Omental fat pad (tissue), 4 donors: ENCODE measurements around the gene TBC1D16. TPM values are rescaled to one million over a fixed set of nuclear protein-coding genes. Genes with fewer than 3 reads are reported as not detected.
A peak's percentile ranks its signal among the peaks of the same experiment; 100 is the strongest.

Experiments
- ATAC-seq: fragments of 150-250 bp; one replicate; pipeline ENCODE4 v1.9.1; 2016; ENCODE audit warnings: mild to moderate bottlenecking, moderate library complexity; ENCODE audit not compliant: low FRiP score
- DNase-seq: peaks from one replicate; pipeline ENCODE4 v3.0.0-alpha.2; 2019; ENCODE audit warnings: low spot score
- total RNA-seq, 4 donors: library from RNA; depleted of rRNA; stranded (reverse); fragments of >200 nt; gene quantifications; one replicate each; pipeline ENCODE4 v1.1.0, GENCODE V29; 2016
- TF ChIP-seq, protein P1 (sequence below), 3 donors: fragments of 450-650 bp; IDR thresholded peaks; one replicate each; pipeline ENCODE4 v1.5.1; 2016 to 2017; ENCODE audit warnings: antibody characterized with exemption in 3 of 3, mild to moderate bottlenecking in 3 of 3, moderate library complexity in 2 of 3

The TBC1D16 gene
- total RNA-seq, 4 donors from 2014 or later, result 46.1 to 97.9 (median 65.3) TPM

DNA sequence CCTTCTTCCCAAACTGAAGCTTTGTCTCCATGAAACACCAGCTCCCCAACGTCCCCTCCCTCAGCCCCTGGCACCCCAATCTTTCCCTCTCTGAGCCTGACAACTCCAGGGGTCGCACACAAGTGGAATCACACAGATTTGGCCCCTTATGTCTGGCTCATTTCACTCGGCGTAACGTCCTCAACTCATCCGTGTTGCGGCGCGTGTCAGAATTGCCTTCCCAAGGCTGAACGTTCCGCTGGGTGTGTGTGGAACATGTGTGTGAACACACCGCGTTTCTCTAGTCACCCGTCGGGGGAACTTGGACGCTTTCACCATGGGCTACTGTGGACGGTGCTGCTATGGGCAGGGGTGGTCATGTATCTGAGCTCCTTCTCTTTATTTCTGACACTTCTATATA lies 45.0 kb downstream of the TBC1D16 start:
- no peak for DNase-seq
- no peak for ATAC-seq
- TF ChIP-seq, protein P1, sequence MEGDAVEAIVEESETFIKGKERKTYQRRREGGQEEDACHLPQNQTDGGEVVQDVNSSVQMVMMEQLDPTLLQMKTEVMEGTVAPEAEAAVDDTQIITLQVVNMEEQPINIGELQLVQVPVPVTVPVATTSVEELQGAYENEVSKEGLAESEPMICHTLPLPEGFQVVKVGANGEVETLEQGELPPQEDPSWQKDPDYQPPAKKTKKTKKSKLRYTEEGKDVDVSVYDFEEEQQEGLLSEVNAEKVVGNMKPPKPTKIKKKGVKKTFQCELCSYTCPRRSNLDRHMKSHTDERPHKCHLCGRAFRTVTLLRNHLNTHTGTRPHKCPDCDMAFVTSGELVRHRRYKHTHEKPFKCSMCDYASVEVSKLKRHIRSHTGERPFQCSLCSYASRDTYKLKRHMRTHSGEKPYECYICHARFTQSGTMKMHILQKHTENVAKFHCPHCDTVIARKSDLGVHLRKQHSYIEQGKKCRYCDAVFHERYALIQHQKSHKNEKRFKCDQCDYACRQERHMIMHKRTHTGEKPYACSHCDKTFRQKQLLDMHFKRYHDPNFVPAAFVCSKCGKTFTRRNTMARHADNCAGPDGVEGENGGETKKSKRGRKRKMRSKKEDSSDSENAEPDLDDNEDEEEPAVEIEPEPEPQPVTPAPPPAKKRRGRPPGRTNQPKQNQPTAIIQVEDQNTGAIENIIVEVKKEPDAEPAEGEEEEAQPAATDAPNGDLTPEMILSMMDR (IDR thresholded peaks at IDR 0.05), result no peak

GRCh38 chr17:79990051-79990592 lies 45.5 kb downstream of the TBC1D16 start:
- ATAC-seq (no peak), DNase-seq (no peak)
- TF ChIP-seq, protein P1 (IDR thresholded peaks at IDR 0.05), result no peak

- ATAC-seq (no peak), DNase-seq (no peak)
- TF ChIP-seq, protein P1 (IDR thresholded peaks at IDR 0.05), result no peak
These were observed 46.4 kb downstream of the TBC1D16 start for GRCh38 chr17:79989106-79989835.

DNA sequence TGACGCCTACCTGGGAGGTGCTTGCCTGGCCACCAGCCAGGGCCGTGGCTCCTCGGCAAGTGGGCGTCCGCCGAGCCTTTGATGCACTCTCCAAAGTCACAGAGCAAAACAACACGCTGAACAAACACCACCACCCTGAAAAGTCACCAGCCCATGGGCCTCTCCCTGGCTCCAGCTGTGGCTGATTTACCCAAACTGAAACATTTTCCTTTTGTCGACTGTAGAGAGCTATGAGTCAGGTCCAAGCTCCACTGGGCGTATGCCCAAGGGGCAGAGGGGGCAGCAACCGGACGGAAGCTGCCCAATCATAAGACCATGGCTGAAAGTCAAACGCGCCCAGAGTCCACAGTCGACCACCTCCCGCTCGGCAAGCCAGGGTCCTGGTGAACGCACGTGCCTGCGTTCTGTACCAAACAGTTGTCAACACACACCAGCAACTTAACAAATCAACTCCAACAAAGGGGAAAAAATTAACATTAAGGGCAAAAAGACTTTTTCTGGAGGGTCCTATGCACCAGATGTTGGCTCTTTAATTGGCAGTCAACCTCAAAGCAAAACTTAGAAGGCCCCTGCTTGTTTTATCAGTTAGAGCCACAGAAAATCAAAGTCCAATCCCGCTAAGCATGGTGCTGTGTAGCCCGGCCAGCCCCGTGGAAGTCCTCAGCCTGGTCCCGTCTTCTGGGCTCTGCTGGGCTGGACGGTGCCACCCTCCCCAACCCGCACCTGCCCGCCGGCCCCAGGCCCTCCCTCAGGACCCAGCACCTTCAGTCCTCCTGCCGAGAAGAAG lies 47.3 kb downstream of the TBC1D16 start:
- TF ChIP-seq, protein P1 (IDR thresholded peaks at IDR 0.05), result no peak
- DNase-seq (no peak), ATAC-seq (peak; percentile 54)

DNA sequence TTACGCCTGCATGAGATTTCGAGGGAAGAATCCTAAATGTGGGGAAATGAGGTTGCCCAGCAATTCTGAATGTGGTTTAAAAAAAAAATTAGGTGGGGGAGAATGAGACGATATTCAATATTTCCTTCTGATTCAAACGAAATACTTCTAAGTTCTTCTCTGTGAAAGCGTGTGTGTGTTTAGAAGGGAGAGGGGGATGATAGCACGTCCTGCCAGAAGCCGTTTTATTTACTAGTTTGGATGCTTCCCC lies 47.8 kb downstream of the TBC1D16 start:
- DNase-seq (no peak), ATAC-seq (no peak)
- TF ChIP-seq, protein P1 (IDR thresholded peaks at IDR 0.05), result no peak

DNA sequence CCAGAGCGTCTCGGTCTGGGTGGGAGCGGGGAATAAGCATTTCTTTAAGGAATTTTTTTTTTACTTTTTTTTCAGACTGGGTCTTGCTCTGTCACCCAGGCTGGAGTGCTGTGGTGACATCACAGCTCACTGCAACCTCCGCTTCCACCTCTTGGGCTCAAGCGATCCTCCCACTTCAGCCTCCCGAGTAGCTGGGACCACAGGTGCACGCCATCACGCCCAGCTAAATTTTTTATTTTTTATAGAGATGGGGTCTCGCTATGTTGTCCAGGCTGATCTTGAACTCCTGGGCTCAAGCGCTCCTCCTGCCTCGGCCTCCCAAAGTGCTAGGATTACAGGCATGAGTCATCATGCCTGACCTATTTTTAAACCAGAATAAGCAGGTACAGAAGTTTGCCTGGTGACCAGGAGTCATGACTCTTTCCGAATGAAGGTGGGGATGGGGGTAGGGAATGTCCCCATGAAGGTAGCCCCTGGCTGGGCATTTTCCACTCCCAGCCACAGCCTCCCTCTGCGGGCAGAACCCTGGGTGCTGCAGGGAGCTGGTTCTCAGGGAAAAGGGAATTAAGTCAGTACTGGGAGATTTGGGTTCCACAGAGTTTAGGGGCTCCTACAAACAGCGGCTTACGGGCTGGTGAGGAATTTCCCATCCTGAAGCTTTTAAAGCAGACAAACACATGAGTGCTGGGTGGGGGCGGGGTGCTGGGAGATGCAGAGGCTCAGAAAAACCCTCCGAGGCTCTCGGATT lies 48.3 kb downstream of the TBC1D16 start:
- TF ChIP-seq, protein P1 (IDR thresholded peaks at IDR 0.05), result no peak
- no peak for DNase-seq
- no peak for ATAC-seq
